IMR-90 (cell line): ENCODE results near the gene AKAP13. TPM values are rescaled to one million over a fixed set of nuclear protein-coding genes. Genes with fewer than 3 reads are reported as not detected.

ENCODE experiments used
- ATAC-seq: fragments of 200-7000 bp; cut with Tn5 transposase; 2 replicates; pipeline ENCODE4 v1.9.1; 2020; ENCODE audit warnings: low read depth, mild to moderate bottlenecking, moderate library complexity
- BruUV-seq: library from RNA; stranded (reverse); fragments of 400-500 nt; replicated peaks from 2 replicates; lab custom pipeline; 2021; lab: Mats Ljungman, UMichigan
- CTCF ChIA-PET: fragments of 300-600 bp; formaldehyde crosslinking; extraction: SDS; loops from one replicate; lab custom pipeline; 2021; ENCODE audit warnings: antibody characterized with exemption; lab: Yijun Ruan, JAX
- POLR2A ChIA-PET: fragments of 300-600 bp; sonication (Branson Sonifier 250); formaldehyde crosslinking; loops from one replicate; lab custom pipeline; 2022; ENCODE audit warnings: antibody characterized with exemption; ENCODE audit not compliant: unreplicated experiment; lab: Charles Lee
- DNase-seq: peaks from one replicate; pipeline ENCODE4 v3.0.0; 2013
- H2AFZ ChIP-seq: replicated peaks from 2 replicates; pipeline ENCODE3; 2013; ENCODE audit warnings: low read length, mild to moderate bottlenecking; ENCODE audit not compliant: poor library complexity
- H2AK5ac ChIP-seq: 2 replicates; pipeline ENCODE4 v1.6.1; 2013; ENCODE audit warnings: low read depth, low read length, inconsistent platforms
- H2AK9ac ChIP-seq: replicated peaks from 2 replicates; pipeline ENCODE3; 2013; ENCODE audit warnings: mild to moderate bottlenecking, low read depth, low read length, moderate library complexity; ENCODE audit not compliant: poor library complexity
- H2BK120ac ChIP-seq: 2 replicates; pipeline ENCODE4 v1.6.1; 2013; ENCODE audit warnings: low read depth, low read length, inconsistent platforms
- H2BK15ac ChIP-seq: 3 replicates; pipeline ENCODE4 v1.6.1; 2013; ENCODE audit warnings: low read depth, low read length, inconsistent platforms
- H2BK20ac ChIP-seq: 2 replicates; pipeline ENCODE4 v1.6.1; 2013; ENCODE audit warnings: low read depth, mild to moderate bottlenecking, inconsistent platforms, low read length, moderate library complexity
- H2BK5ac ChIP-seq: 2 replicates; pipeline ENCODE4 v1.6.1; 2013; ENCODE audit warnings: mild to moderate bottlenecking, low read depth, low read length, inconsistent platforms; ENCODE audit not compliant: poor library complexity, severe bottlenecking
- H3K14ac ChIP-seq: replicated peaks from 2 replicates; pipeline ENCODE4 v1.6.1; 2013; ENCODE audit warnings: low read depth, low read length, inconsistent platforms
- H3K18ac ChIP-seq: 2 replicates; pipeline ENCODE4 v1.6.1; 2013; ENCODE audit warnings: low read depth, low read length, control low read depth
- H3K23ac ChIP-seq: 2 replicates; pipeline ENCODE4 v1.6.1; 2013; ENCODE audit warnings: low read depth, low read length, inconsistent platforms
- H3K27ac ChIP-seq: 2 replicates; pipeline ENCODE4 v1.5.1; 2013; ENCODE audit warnings: mild to moderate bottlenecking, control low read depth, low read length; ENCODE audit not compliant: insufficient read depth
- H3K27me3 ChIP-seq: 2 replicates; pipeline ENCODE4 v1.6.1; 2013; ENCODE audit warnings: low read length; ENCODE audit not compliant: control insufficient read depth, insufficient read depth
- H3K36me3 ChIP-seq: 2 replicates; pipeline ENCODE4 v1.6.1; 2013; ENCODE audit warnings: low read length, mixed read lengths; ENCODE audit not compliant: control insufficient read depth, insufficient read depth
- H3K4ac ChIP-seq: 2 replicates; pipeline ENCODE4 v1.6.1; 2013; ENCODE audit warnings: low read depth, low read length, inconsistent platforms
- H3K4me1 ChIP-seq: 2 replicates; pipeline ENCODE4 v1.6.1; 2013; ENCODE audit warnings: low read length, mixed read lengths; ENCODE audit not compliant: control insufficient read depth, insufficient read depth
- H3K4me2 ChIP-seq: 2 replicates; pipeline ENCODE4 v1.6.1; 2013; ENCODE audit warnings: low read depth, mild to moderate bottlenecking, control low read depth, low read length, moderate library complexity
- H3K4me3 ChIP-seq: 2 replicates; pipeline ENCODE4 v1.5.1; 2013; ENCODE audit warnings: low read depth, mild to moderate bottlenecking, control low read depth, low read length, moderate library complexity; ENCODE audit not compliant: insufficient read depth
- H3K56ac ChIP-seq: 2 replicates; pipeline ENCODE4 v1.6.1; 2013; ENCODE audit warnings: low read length, inconsistent platforms; ENCODE audit not compliant: insufficient read depth; ENCODE audit errors: extremely low read depth
- H3K79me1 ChIP-seq, 2 experiments: 2 replicates each; pipeline ENCODE4 v1.6.1; 2013; ENCODE audit warnings: low read length in 2 of 2, inconsistent platforms in 1 of 2, low read depth in 1 of 2
- H3K9ac ChIP-seq: 2 replicates; pipeline ENCODE4 v1.6.1; 2013; ENCODE audit warnings: low read depth, low read length, control low read depth
- H3K9me1 ChIP-seq: 2 replicates; pipeline ENCODE4 v1.6.1; 2013; ENCODE audit warnings: low read length, inconsistent platforms; ENCODE audit not compliant: insufficient read depth
- H3K9me3 ChIP-seq: 2 replicates; pipeline ENCODE4 v1.6.1; 2013; ENCODE audit warnings: low read length; ENCODE audit not compliant: control insufficient read depth, insufficient read depth
- H4K20me1 ChIP-seq: 2 replicates; pipeline ENCODE4 v1.6.1; 2013; ENCODE audit warnings: low read length, inconsistent platforms; ENCODE audit not compliant: insufficient read depth
- H4K5ac ChIP-seq: 2 replicates; pipeline ENCODE4 v1.6.1; 2013; ENCODE audit warnings: mild to moderate bottlenecking, low read depth, low read length, control low read depth
- H4K8ac ChIP-seq, 2 experiments: 2 replicates each; pipeline ENCODE4 v1.6.1; 2013; ENCODE audit warnings: low read depth in 2 of 2, low read length in 2 of 2, control low read depth in 1 of 2, inconsistent platforms in 1 of 2
- H4K91ac ChIP-seq: 2 replicates; pipeline ENCODE4 v1.6.1; 2013; ENCODE audit warnings: low read depth, low read length, inconsistent platforms; ENCODE audit not compliant: insufficient read depth
- BHLHE40 ChIP-seq: fragments of 150-350 bp; IDR thresholded peaks from 2 replicates; pipeline ENCODE4 v1.6.1; 2016; ENCODE audit warnings: mild to moderate bottlenecking, low read depth, low read length
- CEBPB ChIP-seq: IDR thresholded peaks from 2 replicates; pipeline ENCODE4 v1.6.1; 2012; ENCODE audit warnings: low read depth, low read length, improper control_type of control experiment
- FOS ChIP-seq: fragments of 150-350 bp; IDR thresholded peaks from 2 replicates; pipeline ENCODE4 v1.6.1; 2016; ENCODE audit warnings: low read depth, low read length
- MXI1 ChIP-seq: IDR thresholded peaks from 2 replicates; pipeline ENCODE4 v1.6.1; 2012; ENCODE audit warnings: low read depth, mild to moderate bottlenecking, low read length, moderate library complexity, borderline replicate concordance
- NFE2L2 ChIP-seq: fragments of 150-350 bp; IDR thresholded peaks from 2 replicates; pipeline ENCODE4 v1.6.1; 2016; ENCODE audit warnings: low read depth, mild to moderate bottlenecking, low read length
- POLR2A ChIP-seq: IDR thresholded peaks from 2 replicates; pipeline ENCODE4 v1.6.1; 2012; ENCODE audit warnings: mild to moderate bottlenecking, low read depth, low read length
- RCOR1 ChIP-seq: IDR thresholded peaks from 2 replicates; pipeline ENCODE4 v1.6.1; 2012; ENCODE audit warnings: mild to moderate bottlenecking, low read length, improper control_type of control experiment; ENCODE audit not compliant: insufficient replicate concordance
- SMC3 ChIP-seq: fragments of 150-350 bp; IDR thresholded peaks from 2 replicates; pipeline ENCODE4 v1.6.1; 2016; ENCODE audit warnings: low read depth, mild to moderate bottlenecking, antibody characterized with exemption, low read length, moderate library complexity
- WGBS, 2 experiments: methylation state at CpG; one replicate each; pipeline versions ENCODE4 v1.1.5 to v1.1.7; 2013; ENCODE audit warnings: missing lambda C conversion rate in 2 of 2; ENCODE audit not compliant: insufficient read length in 1 of 2; ENCODE audit errors: extremely low coverage in 2 of 2; 5-methylcytosine and 5-hydroxymethylcytosine counted together
- dilution Hi-C: fragments of 300-500 bp; cut with HindIII; formaldehyde crosslinking; loops from one replicate; pipeline ENCODE4 v1.14.3; 2018; ENCODE audit warnings: low sequenced_read_pairs; ENCODE audit not compliant: unreplicated experiment
- in situ Hi-C: fragments of 300-500 bp; cut with MboI; formaldehyde crosslinking; loops from 3 replicates; pipeline ENCODE4 v1.14.3; 2019; ENCODE audit warnings: low sequenced_read_pairs, inconsistent platforms, mixed read lengths
- intact Hi-C: fragments of 100-400 bp; cut with micrococcal nuclease; formaldehyde crosslinking; loops from 2 replicates; pipeline ENCODE4 v1.10.0; 2022
- polyA plus RNA-seq, 3 experiments: library from polyadenylated mRNA; depleted of rRNA; stranded (reverse); fragments of >200 nt; gene quantifications; 2 replicates each; pipeline ENCODE4 v1.2.3, GENCODE V29; 2012; ENCODE audit warnings: low replicate concordance in 1 of 3
- total RNA-seq: library from RNA; depleted of rRNA; stranded (reverse); fragments of >200 nt; gene quantifications from 2 replicates; pipeline ENCODE4 v1.2.3, GENCODE V29; 2012
- TF ChIP-seq, protein P1 (sequence below): conservative IDR thresholded peaks from 2 replicates; pipeline ENCODE4 v1.5.1; 2012; ENCODE audit warnings: mild to moderate bottlenecking, low read depth, low read length, improper control_type of control experiment

The AKAP13 gene
- total and polyA plus RNA-seq, 2 of the 4 experiments (the other 2 are of a cell fraction), result 10.4 to 46.4 TPM

DNA sequence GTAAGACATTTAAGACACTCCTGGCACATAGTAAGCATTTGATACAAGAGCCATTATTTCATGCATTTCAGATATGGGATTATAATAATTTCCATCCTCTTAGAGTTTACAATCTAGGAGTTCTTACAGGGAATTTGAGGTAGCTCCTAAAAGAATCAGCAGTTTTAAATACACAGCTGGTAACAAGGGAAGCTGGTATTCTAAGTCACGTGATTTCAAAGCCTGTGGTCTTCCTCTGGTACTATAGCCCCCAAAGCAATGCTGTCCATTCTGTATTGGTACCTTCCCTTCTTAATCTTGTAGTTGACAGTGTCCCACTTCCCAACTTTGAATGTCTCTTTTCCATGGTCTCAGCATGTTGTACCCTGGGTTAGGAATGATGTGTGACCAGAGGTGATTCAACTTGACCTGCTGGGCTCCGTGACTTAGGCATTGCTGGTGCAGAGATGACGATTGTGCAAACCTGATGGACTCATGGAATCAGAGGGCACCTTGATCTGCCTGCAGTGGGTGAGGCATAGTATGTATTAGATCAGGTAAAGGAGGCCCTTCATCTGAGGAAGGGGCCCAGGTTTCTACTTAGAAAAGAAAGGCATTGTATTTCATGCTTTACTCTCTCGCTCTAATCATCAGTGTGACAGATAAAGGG, 122.9 kb downstream of the AKAP13 start:
- Histone ChIP-seq H3K9me1 (peaks cover 12% of the 10 kb centered on the region), H2BK15ac (no peak overlapping the region), H3K27ac (no peak overlapping the region), H3K9ac (no peak overlapping the region), H3K9me3 (no peaks in the 10 kb centered on the region), H4K5ac (no peak overlapping the region), H3K4me1 (peaks cover 8% of the 10 kb centered on the region), H2AK5ac (no peak overlapping the region), H2BK120ac (no peak overlapping the region), H3K79me1 (peaks cover 39 to 76% of the 10 kb centered on the region in 2 experiments), H4K20me1 (peaks cover 29% of the 10 kb centered on the region; the same call in 1 of the 2 replicates), H3K18ac (no peak overlapping the region), H3K27me3 (no peaks in the 10 kb centered on the region), H3K14ac (no peak overlapping the region), H2AFZ (no peak overlapping the region), H3K4me2 (no peak overlapping the region), H3K56ac (no peak overlapping the region), H3K4me3 (no peak overlapping the region), H3K36me3 (no peaks in the 10 kb centered on the region), H3K4ac (no peak overlapping the region), H2BK20ac (no peak overlapping the region), H4K8ac (no peak overlapping the region), H4K91ac (no peak overlapping the region), H2AK9ac (no peak overlapping the region), H3K23ac (peak overlapping the region; percentile 35; the same call in 1 of the 2 replicates), H2BK5ac (no peak overlapping the region)
- 33% methylated on average over 1 of the region's 4 CpGs; no CpG with 5 or more reads in 1 of the 2 experiments for WGBS, 2 experiments
- CTCF ChIA-PET, result interaction anchor here (2.3 kb wide), 1 partner anchor 9 kb away, joined by 10 read pairs; no protein-coding TSS in a partner anchor
- dilution Hi-C loops (no loop called here), intact Hi-C loops (no loop called here), in situ Hi-C loops (no loop called here)
- no TSS peak for BruUV-seq
- no peak for ATAC-seq
- TF ChIP-seq RCOR1 (no peak), BHLHE40 (no peak), CEBPB (no peak), POLR2A (no peak), NFE2L2 (no peak), MXI1 (no peak), SMC3 (no peak), FOS (no peak)
- TF ChIP-seq, protein P1, sequence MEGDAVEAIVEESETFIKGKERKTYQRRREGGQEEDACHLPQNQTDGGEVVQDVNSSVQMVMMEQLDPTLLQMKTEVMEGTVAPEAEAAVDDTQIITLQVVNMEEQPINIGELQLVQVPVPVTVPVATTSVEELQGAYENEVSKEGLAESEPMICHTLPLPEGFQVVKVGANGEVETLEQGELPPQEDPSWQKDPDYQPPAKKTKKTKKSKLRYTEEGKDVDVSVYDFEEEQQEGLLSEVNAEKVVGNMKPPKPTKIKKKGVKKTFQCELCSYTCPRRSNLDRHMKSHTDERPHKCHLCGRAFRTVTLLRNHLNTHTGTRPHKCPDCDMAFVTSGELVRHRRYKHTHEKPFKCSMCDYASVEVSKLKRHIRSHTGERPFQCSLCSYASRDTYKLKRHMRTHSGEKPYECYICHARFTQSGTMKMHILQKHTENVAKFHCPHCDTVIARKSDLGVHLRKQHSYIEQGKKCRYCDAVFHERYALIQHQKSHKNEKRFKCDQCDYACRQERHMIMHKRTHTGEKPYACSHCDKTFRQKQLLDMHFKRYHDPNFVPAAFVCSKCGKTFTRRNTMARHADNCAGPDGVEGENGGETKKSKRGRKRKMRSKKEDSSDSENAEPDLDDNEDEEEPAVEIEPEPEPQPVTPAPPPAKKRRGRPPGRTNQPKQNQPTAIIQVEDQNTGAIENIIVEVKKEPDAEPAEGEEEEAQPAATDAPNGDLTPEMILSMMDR, result no peak
- POLR2A ChIA-PET, result no interaction called here
- no peak for DNase-seq
